PC-9 (cell line): ENCODE results near the gene CHIT1. TPM values are rescaled to one million over a fixed set of nuclear protein-coding genes. Genes with fewer than 3 reads are reported as not detected.

Experiments
- Bru-seq: library from RNA; stranded (reverse); fragments of 400-500 nt; gene quantifications from one replicate; lab custom pipeline; 2021; lab: Mats Ljungman, UMichigan
- BruChase-seq, 2 experiments: library from RNA; stranded (reverse); fragments of 400-500 nt; gene quantifications; one replicate each; lab custom pipeline; 2021; lab: Mats Ljungman, UMichigan
- BruUV-seq: library from RNA; stranded (reverse); fragments of 400-500 nt; replicated peaks from 2 replicates; lab custom pipeline; 2021; lab: Mats Ljungman, UMichigan
- CTCF ChIA-PET: fragments of 300-600 bp; sonication (Branson Sonifier 250); formaldehyde crosslinking; loops from one replicate; lab custom pipeline; 2022; ENCODE audit warnings: antibody characterized with exemption; lab: Charles Lee
- POLR2A ChIA-PET: fragments of 300-600 bp; sonication (Branson Sonifier 250); formaldehyde crosslinking; loops from one replicate; lab custom pipeline; 2022; ENCODE audit warnings: antibody characterized with exemption; ENCODE audit not compliant: unreplicated experiment; lab: Charles Lee
- DNase-seq, 2 experiments: peaks; one replicate each; pipeline versions ENCODE4 v3.0.0 to v3.0.0-alpha.2; 2015 to 2022; ENCODE audit warnings: mixed read lengths in 1 of 2
- H2AFZ ChIP-seq: fragments of 200-600 bp; sonication (generic); 2 replicates; pipeline ENCODE4 v1.8.1; 2017; ENCODE audit warnings: antibody characterized with exemption
- H3F3A ChIP-seq: fragments of 200-600 bp; sonication (generic); 2 replicates; pipeline ENCODE4 v1.8.1; 2017; ENCODE audit warnings: antibody characterized with exemption, mild to moderate bottlenecking, low read depth; ENCODE audit not compliant: insufficient read depth
- H3K27ac ChIP-seq: fragments of 200-600 bp; sonication (generic); 2 replicates; pipeline ENCODE4 v1.6.1; 2016; ENCODE audit warnings: mixed run types
- H3K27me3 ChIP-seq: fragments of 200-600 bp; sonication (generic); 2 replicates; pipeline ENCODE4 v1.6.1; 2016; ENCODE audit warnings: low read depth, mixed run types; ENCODE audit not compliant: insufficient read depth
- H3K36me3 ChIP-seq: fragments of 200-600 bp; sonication (generic); 2 replicates; pipeline ENCODE4 v1.6.1; 2016; ENCODE audit warnings: low read depth, mixed run types
- H3K4me1 ChIP-seq: fragments of 200-600 bp; sonication (generic); replicated peaks from 2 replicates; pipeline ENCODE4 v1.6.1; 2016; ENCODE audit warnings: mixed run types; ENCODE audit not compliant: insufficient read depth
- H3K4me2 ChIP-seq: fragments of 200-600 bp; sonication (generic); 2 replicates; pipeline ENCODE4 v1.6.1; 2017; ENCODE audit warnings: mixed run types
- H3K4me3 ChIP-seq: fragments of 200-600 bp; sonication (generic); 2 replicates; pipeline ENCODE4 v1.6.1; 2016; ENCODE audit warnings: mixed run types
- H3K79me2 ChIP-seq: fragments of 200-600 bp; sonication (generic); 2 replicates; pipeline ENCODE4 v1.6.1; 2017; ENCODE audit warnings: low read depth, mixed run types
- H3K9me2 ChIP-seq: fragments of 200-600 bp; sonication (generic); 2 replicates; pipeline ENCODE4 v1.8.1; 2017; ENCODE audit warnings: mild to moderate bottlenecking; ENCODE audit not compliant: insufficient read depth
- H3K9me3 ChIP-seq: fragments of 200-600 bp; sonication (generic); 2 replicates; pipeline ENCODE4 v1.8.1; 2016; ENCODE audit warnings: low read depth; ENCODE audit not compliant: insufficient read depth
- H4K20me1 ChIP-seq: fragments of 200-600 bp; sonication (generic); 2 replicates; pipeline ENCODE4 v1.8.1; 2017; ENCODE audit not compliant: insufficient read depth
- CTCF ChIP-seq: fragments of 200-600 bp; sonication (generic); conservative IDR thresholded peaks from 2 replicates; pipeline ENCODE4 v1.6.1; 2017; ENCODE audit warnings: mixed run types, antibody characterized with exemption, mild to moderate bottlenecking, moderate library complexity
- EZH2 ChIP-seq: fragments of 200-600 bp; sonication (generic); IDR thresholded peaks from 2 replicates; pipeline ENCODE4 v1.8.0; 2017; ENCODE audit warnings: antibody characterized with exemption, low read depth
- intact Hi-C: fragments of 100-400 bp; cut with micrococcal nuclease; formaldehyde crosslinking; loops from one replicate; pipeline ENCODE4 v1.10.0; 2022; ENCODE audit not compliant: unreplicated experiment
- long read RNA-seq: library from polyadenylated mRNA; stranded (forward); transcript quantifications from one replicate; pipeline ENCODE4 v2.0.0, GENCODE V29; 2022
- total RNA-seq: library from RNA; stranded (reverse); gene quantifications from 2 replicates; pipeline ENCODE4 v1.2.3, GENCODE V29; 2021

The CHIT1 gene
- total RNA-seq, result not detected in 2 replicates
- Bru-seq, nascent RNA, result not detected
- BruChase-seq, experiment 1, labeled RNA remaining after a 2-hour chase, result not detected
- BruChase-seq, experiment 2, labeled RNA remaining after a 6-hour chase, result not detected
- long read RNA-seq, result 0 reads

GRCh38 chr1:203229471-203230135, at the start of gene CHIT1:
Gene CHIT1 (minus strand): TSS chr1:203229673. CDS start chr1:203229636, 37 bp downstream.
- H3K4me1 ChIP-seq, result no peaks in the 10 kb centered on the region
- TF ChIP-seq EZH2 (no peak), CTCF (no peak)
- H3K9me3 ChIP-seq, result no peaks in the 10 kb centered on the region; the same call in 1 of the 2 replicates
- no peaks in the 10 kb centered on the region for H3K36me3 ChIP-seq
- H3K4me2 ChIP-seq, result no peak within 1 kb of the TSS
- no peaks in the 10 kb centered on the region for H3K79me2 ChIP-seq
- intact Hi-C loops, result no loop called here
- no peak within 1 kb of the TSS for H2AFZ ChIP-seq
- BruUV-seq, result no TSS peak
- no peaks in the 10 kb centered on the region for H4K20me1 ChIP-seq
- peaks cover 87% of the 10 kb centered on the region for H3K27me3 ChIP-seq
- ChIA-PET POLR2A (no interaction called here), CTCF (no interaction called here)
- no peak for DNase-seq
- no peaks in the 10 kb centered on the region for H3K9me2 ChIP-seq
- H3K27ac ChIP-seq, result no peak within 1 kb of the TSS
- H3K4me3 ChIP-seq, result no peak within 1 kb of the TSS
- no peaks in the 10 kb centered on the region for H3F3A ChIP-seq

- H2AFZ ChIP-seq, result no peak overlapping the region
- no peaks in the 10 kb centered on the region for H3K36me3 ChIP-seq
- no peak overlapping the region for H3K4me2 ChIP-seq
- BruUV-seq, result no TSS peak
- peaks cover 4% of the 10 kb centered on the region; the same call in 1 of the 2 replicates for H3K27me3 ChIP-seq
- ChIA-PET CTCF (interaction anchor here (0.7 to 0.9 kb wide), 3 partner anchors 54 to 1083 kb away, joined by 3 to 5 read pairs (median 5); no protein-coding TSS in a partner anchor), POLR2A (interaction anchor here (0.6 kb wide), 1 partner anchor 1135 kb away, joined by 3 read pairs; no protein-coding TSS in a partner anchor)
- H3K4me3 ChIP-seq, result no peak overlapping the region
- no peaks in the 10 kb centered on the region; the same call in 1 of the 2 replicates for H3K9me2 ChIP-seq
- no peaks in the 10 kb centered on the region for H3K9me3 ChIP-seq
- no peak overlapping the region for H3K27ac ChIP-seq
- DNase-seq, result no peak
- H4K20me1 ChIP-seq, result no peaks in the 10 kb centered on the region
- H3K4me1 ChIP-seq, result no peaks in the 10 kb centered on the region
- intact Hi-C loops, result no loop called here
- H3F3A ChIP-seq, result no peaks in the 10 kb centered on the region
- TF ChIP-seq CTCF, result no peak
- no peak for TF ChIP-seq EZH2
- H3K79me2 ChIP-seq, result no peaks in the 10 kb centered on the region
These were observed 49.5 kb upstream of the CHIT1 start for GRCh38 chr1:203278885-203279406.

- Histone ChIP-seq H3K4me3 (no peak overlapping the region), H3K9me2 (no peaks in the 10 kb centered on the region; the same call in 1 of the 2 replicates), H3K4me2 (no peak overlapping the region), H3K27ac (no peak overlapping the region), H3K79me2 (no peaks in the 10 kb centered on the region), H3K36me3 (no peaks in the 10 kb centered on the region), H3K9me3 (no peaks in the 10 kb centered on the region), H4K20me1 (no peaks in the 10 kb centered on the region), H3F3A (no peaks in the 10 kb centered on the region), H3K27me3 (no peaks in the 10 kb centered on the region), H3K4me1 (no peaks in the 10 kb centered on the region), H2AFZ (no peak overlapping the region)
- POLR2A ChIA-PET, result interaction anchor here (0.6 to 0.7 kb wide), 2 partner anchors 33 to 1136 kb away, joined by 3 to 4 read pairs; no protein-coding TSS in a partner anchor
- BruUV-seq, result no TSS peak
- TF ChIP-seq EZH2, result no peak
- TF ChIP-seq CTCF, result no peak
- intact Hi-C loops, result no loop called here
- CTCF ChIA-PET, result interaction anchor here (1.1 kb wide), 1 partner anchor 49 kb away, joined by 3 read pairs; no protein-coding TSS in a partner anchor
- no peak for DNase-seq
These were observed 48.8 kb upstream of the CHIT1 start for GRCh38 chr1:203278082-203278884.
